HepG2 (cell line): ENCODE data around the gene LRRC8D. TPM values are rescaled to one million over a fixed set of nuclear protein-coding genes. Genes with fewer than 3 reads are reported as not detected.

ENCODE experiments used
- ATAC-seq: fragments of 200-7000 bp; cut with Tn5 transposase; 3 replicates; pipeline ENCODE4 v1.9.1; 2020; ENCODE audit warnings: mild to moderate bottlenecking, moderate library complexity
- BruUV-seq: library from RNA; stranded (reverse); fragments of 400-500 nt; replicated peaks from 2 replicates; lab custom pipeline; 2021; lab: Mats Ljungman, UMichigan
- CTCF ChIA-PET: fragments of 300-600 bp; formaldehyde crosslinking; extraction: SDS; loops from one replicate; lab custom pipeline; 2021; ENCODE audit warnings: low total read pairs, inconsistent platforms, low intra/inter-chr PET ratio; lab: Yijun Ruan, JAX
- POLR2A ChIA-PET: fragments of 350-600 bp; sonication (Branson Sonifier 250); formaldehyde crosslinking; loops from one replicate; lab custom pipeline; 2020; ENCODE audit warnings: antibody characterized with exemption, inconsistent platforms; lab: Yijun Ruan, JAX
- DNase-seq: peaks from one replicate; pipeline ENCODE4 v3.0.0-alpha.2; 2015; ENCODE audit warnings: low spot score
- FAIRE-seq: peaks from 3 replicates; lab custom pipeline; 2011; peaks lifted over from hg19 to GRCh38; lab: Jason Lieb, UNC
- H2AFZ ChIP-seq: one replicate; pipeline ENCODE4 v1.6.1; 2011; ENCODE audit warnings: low read length, inconsistent platforms
- H3K27ac ChIP-seq: fragments of 300-600 bp; 3 replicates; pipeline ENCODE4 v1.8.0; 2011; ENCODE audit warnings: mixed run types, mild to moderate bottlenecking, mixed read lengths, low read length, inconsistent platforms; ENCODE audit not compliant: insufficient read depth; ENCODE audit errors: extremely low read length
- H3K27me3 ChIP-seq, 2 experiments: fragments of 200-600 bp in 1 of 2; 2 replicates in 1 of 2; 3 replicates in 1 of 2; pipeline versions ENCODE4 v1.6.0 to v1.8.0; 2011; ENCODE audit warnings: low read length in 2 of 2, mild to moderate bottlenecking in 2 of 2, moderate library complexity in 2 of 2, inconsistent platforms in 1 of 2; ENCODE audit not compliant: insufficient read depth in 2 of 2, control insufficient read depth in 1 of 2
- H3K36me3 ChIP-seq, 2 experiments: fragments of 200-600 bp in 1 of 2; replicated peaks in 1 of 2; 2 replicates in 1 of 2; 3 replicates in 1 of 2; pipeline versions ENCODE4 v1.5.1 to v1.8.0; 2011; ENCODE audit warnings: low read length in 2 of 2, inconsistent platforms in 1 of 2; ENCODE audit not compliant: insufficient read depth in 2 of 2, control insufficient read depth in 1 of 2
- H3K4me1 ChIP-seq: 2 replicates; pipeline ENCODE4 v1.5.1; 2012; ENCODE audit warnings: low read length, inconsistent platforms; ENCODE audit not compliant: insufficient read depth
- H3K4me2 ChIP-seq: 2 replicates; pipeline ENCODE4 v1.6.0; 2011; ENCODE audit warnings: low read depth, low read length, inconsistent platforms
- H3K4me3 ChIP-seq, 3 experiments: fragments of 200-600 bp in 1 of 3; sonication (generic), shearing (Covaris generic) in 1 of 3; replicated peaks in 1 of 3; 2 replicates each; pipeline ENCODE4 v1.5.1; 2011 to 2016; ENCODE audit warnings: low read length in 3 of 3, inconsistent platforms in 2 of 3, low read depth in 2 of 3, mild to moderate bottlenecking in 2 of 3, control low read depth in 1 of 3, mixed read lengths in 1 of 3; ENCODE audit not compliant: insufficient read depth in 1 of 3
- H3K79me2 ChIP-seq: one replicate; pipeline ENCODE4 v1.6.1; 2011; ENCODE audit warnings: low read length, inconsistent platforms; ENCODE audit not compliant: insufficient read depth
- H3K9ac ChIP-seq: 2 replicates; pipeline ENCODE4 v1.6.0; 2011; ENCODE audit warnings: mild to moderate bottlenecking, low read depth, low read length, inconsistent platforms; ENCODE audit not compliant: insufficient read depth
- H3K9me3 ChIP-seq: 2 replicates; pipeline ENCODE4 v1.5.1; 2012; ENCODE audit warnings: mild to moderate bottlenecking, low read length
- H4K20me1 ChIP-seq: 2 replicates; pipeline ENCODE4 v1.6.0; 2011; ENCODE audit warnings: inconsistent platforms, mild to moderate bottlenecking, low read length, moderate library complexity; ENCODE audit not compliant: insufficient read depth
- ASH2L ChIP-seq: fragments of 300-600, 200-600 bp; sonication (generic); IDR thresholded peaks from 2 replicates; pipeline ENCODE4 v1.7.0; 2017; ENCODE audit warnings: low read depth, mild to moderate bottlenecking, moderate library complexity, mixed read lengths, low read length; ENCODE audit not compliant: insufficient read length
- ATF4 ChIP-seq, 2 experiments: fragments of 450-650 bp in 1 of 2; sonication (generic) in 1 of 2; formaldehyde crosslinking; IDR thresholded peaks; 2 replicates each; pipeline versions ENCODE4 v1.5.0 to v1.8.0; 2020 to 2022; ENCODE audit warnings: mild to moderate bottlenecking in 1 of 2, missing genetic modification reagents in 1 of 2
- CREBL2 ChIP-seq: sonication (generic); formaldehyde crosslinking; IDR thresholded peaks from 2 replicates; pipeline ENCODE4 v1.8.1; 2023; ENCODE audit warnings: missing genetic modification reagents, mild to moderate bottlenecking, borderline replicate concordance
- HDAC1 ChIP-seq: sonication (generic); formaldehyde crosslinking; IDR thresholded peaks from 2 replicates; pipeline ENCODE4 v1.5.1; 2020; ENCODE audit warnings: mild to moderate bottlenecking, missing genetic modification reagents
- HNF4A ChIP-seq: sonication (generic); formaldehyde crosslinking; IDR thresholded peaks from 2 replicates; pipeline ENCODE4 v1.4.0; 2020; ENCODE audit warnings: missing genetic modification reagents
- JARID2 ChIP-seq: sonication (generic); formaldehyde crosslinking; IDR thresholded peaks from 2 replicates; pipeline ENCODE4 v1.8.1; 2023; ENCODE audit warnings: missing genetic modification reagents, inconsistent platforms; ENCODE audit not compliant: insufficient replicate concordance
- MEIS1 ChIP-seq: sonication (generic); formaldehyde crosslinking; IDR thresholded peaks from 2 replicates; pipeline ENCODE4 v1.9.0; 2021; ENCODE audit warnings: mild to moderate bottlenecking, missing genetic modification reagents, moderate library complexity, borderline replicate concordance
- NCOR1 ChIP-seq: fragments of 200-600 bp; sonication (generic); IDR thresholded peaks from 2 replicates; pipeline ENCODE4 v1.7.0; 2017; ENCODE audit warnings: antibody characterized with exemption, low read length, borderline replicate concordance
- ZNF691 ChIP-seq: sonication (generic); formaldehyde crosslinking; IDR thresholded peaks from 2 replicates; pipeline ENCODE4 v1.4.0; 2020; ENCODE audit warnings: missing genetic modification reagents, low read depth, mild to moderate bottlenecking, borderline replicate concordance
- ZNF816 ChIP-seq: sonication (generic); formaldehyde crosslinking; IDR thresholded peaks from 2 replicates; pipeline ENCODE4 v1.8.0; 2022; ENCODE audit warnings: missing genetic modification reagents, mild to moderate bottlenecking, borderline replicate concordance
- WGBS: methylation state at CpG from one replicate; pipeline ENCODE4 v1.1.6; 2017; ENCODE audit warnings: low lambda C conversion rate; 5-methylcytosine and 5-hydroxymethylcytosine counted together
- in situ Hi-C: cut with HindIII; loops from 2 replicates; pipeline ENCODE4 v1.10.0; 2017; ENCODE audit warnings: low pct_unique_long_range_greater_than_20kb; ENCODE audit not compliant: extremely low pct_ligation_motif_present
- intact Hi-C: fragments of 100-400 bp; cut with micrococcal nuclease; formaldehyde crosslinking; loops from one replicate; pipeline ENCODE4 v1.10.0; 2022; ENCODE audit not compliant: unreplicated experiment
- polyA plus RNA-seq, 8 experiments: library from polyadenylated mRNA; depleted of rRNA in 3 of 8; stranded (reverse) in 7 of 8; unstranded in 1 of 8; fragments of >200 nt; fragmentation: Illumina TruSeq in 4 of 8; extraction: Trizol in 4 of 8; gene quantifications; 2 replicates each; pipeline versions ENCODE4 v1.2.1 to v1.2.3, GENCODE V29; 2011 to 2016; ENCODE audit warnings: low read depth in 4 of 8, missing spikeins in 1 of 8, mixed read lengths in 1 of 8; ENCODE audit not compliant: insufficient read depth in 1 of 8
- total RNA-seq, 5 experiments: library from RNA; depleted of rRNA; stranded (reverse); fragments of >200 nt; fragmentation: Illumina TruSeq; extraction: Trizol; gene quantifications; 2 replicates each; pipeline ENCODE4 v1.2.3, GENCODE V29; 2016; ENCODE audit warnings: low read depth in 1 of 5

Gene LRRC8D
- total and polyA plus RNA-seq, 2 of the 13 experiments (the other 11 are each of a cell fraction or from before 2014, with no cell fraction given): 29.9 to 45.5 TPM

- Histone ChIP-seq H3K4me3 (peak overlapping the region; percentile 25 to 73 (median 55)), H3K27ac (peak overlapping the region; percentile 75), H3K27me3 (no peaks in the 10 kb centered on the region), H2AFZ (no peak overlapping the region), H3K4me2 (peak overlapping the region; percentile 68), H3K9ac (peak overlapping the region; percentile 38), H3K36me3 (peaks cover 0 to 30% of the 10 kb centered on the region in 2 experiments; a peak in 4 of 5 replicates), H4K20me1 (no peaks in the 10 kb centered on the region), H3K79me2 (peaks cover 56% of the 10 kb centered on the region), H3K4me1 (peaks cover 72% of the 10 kb centered on the region), H3K9me3 (no peaks in the 10 kb centered on the region)
- ChIA-PET POLR2A (interaction anchor here (1.5 to 5.9 kb wide), 3 partner anchors 17 to 34 kb away, joined by 3 to 38 read pairs (median 17); partner anchors contain the start of gene LRRC8D), CTCF (interaction anchor here (1.8 kb wide), 1 partner anchor 144 kb away, joined by 9 read pairs; no protein-coding TSS in a partner anchor)
- WGBS: 50% methylated on average over 9 of the region's 9 CpGs
- BruUV-seq: no TSS peak
- TF ChIP-seq ASH2L (peak; percentile 4), ZNF816 (no peak), HDAC1 (CRISPR knock-in tag) (peak; percentile 15; the same call in 1 of the 2 replicates), ZNF691 (CRISPR knock-in tag) (0 out of 2 replicates have a peak, but pooled peaks have one; percentile 21), MEIS1 (CRISPR knock-in tag) (peak; percentile 14; the same call in 1 of the 2 replicates), JARID2 (CRISPR knock-in tag) (no peak), NCOR1 (peak; percentile 30; the same call in 1 of the 2 replicates), ATF4 (CRISPR knock-in tag; IDR thresholded peaks at IDR 0.05) (0 out of 4 replicates have a peak, but pooled peaks of 1 of the 2 experiments have one; percentile 26), HNF4A (CRISPR knock-in tag) (peak; percentile 29; the same call in 1 of the 2 replicates), CREBL2 (CRISPR knock-in tag) (no peak)
- FAIRE-seq (peak; percentile 68), DNase-seq (peak; percentile 49), ATAC-seq (peak; percentile 75)
- in situ Hi-C loops: no loop called here
- intact Hi-C loops: loop anchor here (2.0 kb wide), 1 partner anchor 144 kb away; no protein-coding TSS in a partner anchor
These were observed 21.9 kb downstream of the LRRC8D start for GRCh38 chr1:89842567-89843272.
